Spleen (tissue), 11 donors: Measurements from ENCODE around the gene NEDD4L. TPM values are rescaled to one million over a fixed set of nuclear protein-coding genes. Genes with fewer than 3 reads are reported as not detected.

Experiments
- DNase-seq: peaks from one replicate; pipeline ENCODE4 v3.0.0-alpha.2; 2020
- H3K27ac ChIP-seq, 8 donors: fragments of 200-600 bp; sonication (generic) in 7 of 8; 1 replicate in 4 of 8; 2 replicates in 4 of 8; pipeline versions ENCODE4 v1.5.0 to v1.8.0; 2016 to 2021; ENCODE audit warnings: inconsistent platforms in 4 of 8, mild to moderate bottlenecking in 4 of 8, moderate library complexity in 1 of 8
- H3K27me3 ChIP-seq, 7 donors: fragments of 200-600 bp; sonication (generic) in 6 of 7; replicated peaks in 1 of 7; 1 replicate in 4 of 7; 2 replicates in 3 of 7; pipeline versions ENCODE4 v1.5.0 to v1.8.0; 2016 to 2021; ENCODE audit warnings: inconsistent platforms in 3 of 7, mild to moderate bottlenecking in 1 of 7
- H3K36me3 ChIP-seq, 6 donors: fragments of 200-600 bp; sonication (generic) in 5 of 6; 1 replicate in 4 of 6; 2 replicates in 2 of 6; pipeline versions ENCODE4 v1.5.0 to v1.8.0; 2016 to 2021; ENCODE audit warnings: inconsistent platforms in 2 of 6
- H3K4me1 ChIP-seq, 6 donors: fragments of 200-600 bp; sonication (generic) in 5 of 6; 1 replicate in 3 of 6; 2 replicates in 3 of 6; pipeline versions ENCODE4 v1.5.0 to v1.8.0; 2016 to 2021; ENCODE audit warnings: inconsistent platforms in 3 of 6
- H3K4me3 ChIP-seq, 8 donors: fragments of 200-600 bp; sonication (generic) in 7 of 8; 1 replicate in 4 of 8; 2 replicates in 4 of 8; pipeline versions ENCODE4 v1.5.0 to v1.8.0; 2016 to 2021; ENCODE audit warnings: inconsistent platforms in 4 of 8, mild to moderate bottlenecking in 4 of 8, moderate library complexity in 2 of 8
- H3K9me3 ChIP-seq, 8 donors: fragments of 200-600 bp; sonication (generic) in 7 of 8; 1 replicate in 4 of 8; 2 replicates in 4 of 8; pipeline versions ENCODE4 v1.5.0 to v1.8.0; 2016 to 2021; ENCODE audit warnings: inconsistent platforms in 4 of 8
- POLR2A ChIP-seq, 3 donors: fragments of 450-650 bp; IDR thresholded peaks; one replicate each; pipeline ENCODE4 v1.5.1; 2017; ENCODE audit warnings: antibody characterized with exemption in 3 of 3, mild to moderate bottlenecking in 1 of 3
- POLR2AphosphoS5 ChIP-seq, 3 donors: sonication (generic); formaldehyde crosslinking; IDR thresholded peaks; one replicate each; pipeline ENCODE4 v1.5.1; 2017; ENCODE audit warnings: antibody characterized with exemption in 3 of 3
- WGBS, 5 donors: extraction: QIAGEN DNeasy Blood & Tissue Kit in 3 of 5; methylation state at CpG; one replicate each; pipeline versions ENCODE4 v1.1.5 to v1.1.7; 2013 to 2018; 5-methylcytosine and 5-hydroxymethylcytosine counted together
- intact Hi-C: fragments of 100-400 bp; cut with DNase I; formaldehyde crosslinking; loops from one replicate; pipeline ENCODE4 v1.15.0; 2023; ENCODE audit warnings: low total_unique reads
- polyA plus RNA-seq, 3 donors: library from polyadenylated mRNA; stranded (reverse); fragments of 200-250 nt; gene quantifications; one replicate each; pipeline ENCODE4 v1.2.1, GENCODE V29; 2013
- total RNA-seq, 7 donors: library from RNA; depleted of rRNA in 3 of 7; stranded (reverse); fragments of >200 nt in 3 of 7; fragmentation: NEBNext Ultra II Directional in 4 of 7; extraction: Animal tissue kit (Norgen Biotek cat#: 25700) in 4 of 7; gene quantifications; one replicate each; pipeline versions ENCODE4 v1.1.0 to v1.2.1, GENCODE V29; 2016 to 2021
- TF ChIP-seq, protein P1 (sequence below), 11 experiments: fragments of 200-600 bp in 7 of 11; fragments of 450-650 bp in 4 of 11; sonication (generic) in 4 of 11; IDR thresholded peaks in 8 of 11; conservative IDR thresholded peaks in 3 of 11; 1 replicate in 7 of 11; 2 replicates in 4 of 11; pipeline versions ENCODE4 v1.4.0 to v1.8.0; 2016 to 2021; ENCODE audit warnings: antibody characterized with exemption in 11 of 11, inconsistent platforms in 4 of 11, mild to moderate bottlenecking in 1 of 11
- donor health status: healthy with polysubstance abuse.
- donor health status: DM: no; HTN: no; CAD: no; lungs with moderate emphysema.
- donor health status: DM: no; HTN: no; CAD: no.
- donor health status: Bipolar disorder and iron deficiency.
- donor health status: healthy.
- donor health status: DM: no; HTN: no; CAD: no.
- donor health status: DM: yes; HTN: yes; CAD: no.

NEDD4L gene
- total and polyA plus RNA-seq, 10 donors, result 8.7 to 26.9 (median 18.3) TPM

DNA sequence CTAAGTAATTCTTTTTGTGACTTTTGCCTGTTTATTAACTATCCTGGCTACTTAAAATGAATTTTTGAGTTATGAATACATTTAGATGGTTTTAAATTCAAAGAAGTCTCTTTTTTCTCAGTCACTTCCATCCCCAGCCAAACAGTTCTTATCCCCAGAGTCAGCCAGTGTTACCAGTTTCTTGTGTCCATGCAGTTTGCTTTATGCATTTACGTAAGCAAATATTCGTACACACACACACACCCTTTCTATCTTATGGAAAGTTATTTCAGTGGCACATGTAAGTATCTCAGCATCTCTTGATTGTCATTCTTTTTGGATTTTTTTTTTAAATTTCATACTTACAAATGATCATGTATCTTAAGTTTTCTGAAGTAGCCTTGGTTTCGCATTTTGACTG is 113.2 kb downstream of the NEDD4L start:
- Histone ChIP-seq H3K4me1 (no peaks in the 10 kb centered on the region), H3K4me3 (no peak overlapping the region), H3K9me3 (no peaks in the 10 kb centered on the region), H3K27me3 (no peaks in the 10 kb centered on the region), H3K27ac (no peak overlapping the region), H3K36me3 (no peaks in the 10 kb centered on the region)
- WGBS, 5 donors, result 91 to 96% (median 95%) methylated on average over 3 of the region's 3 CpGs
- TF ChIP-seq, protein P1, sequence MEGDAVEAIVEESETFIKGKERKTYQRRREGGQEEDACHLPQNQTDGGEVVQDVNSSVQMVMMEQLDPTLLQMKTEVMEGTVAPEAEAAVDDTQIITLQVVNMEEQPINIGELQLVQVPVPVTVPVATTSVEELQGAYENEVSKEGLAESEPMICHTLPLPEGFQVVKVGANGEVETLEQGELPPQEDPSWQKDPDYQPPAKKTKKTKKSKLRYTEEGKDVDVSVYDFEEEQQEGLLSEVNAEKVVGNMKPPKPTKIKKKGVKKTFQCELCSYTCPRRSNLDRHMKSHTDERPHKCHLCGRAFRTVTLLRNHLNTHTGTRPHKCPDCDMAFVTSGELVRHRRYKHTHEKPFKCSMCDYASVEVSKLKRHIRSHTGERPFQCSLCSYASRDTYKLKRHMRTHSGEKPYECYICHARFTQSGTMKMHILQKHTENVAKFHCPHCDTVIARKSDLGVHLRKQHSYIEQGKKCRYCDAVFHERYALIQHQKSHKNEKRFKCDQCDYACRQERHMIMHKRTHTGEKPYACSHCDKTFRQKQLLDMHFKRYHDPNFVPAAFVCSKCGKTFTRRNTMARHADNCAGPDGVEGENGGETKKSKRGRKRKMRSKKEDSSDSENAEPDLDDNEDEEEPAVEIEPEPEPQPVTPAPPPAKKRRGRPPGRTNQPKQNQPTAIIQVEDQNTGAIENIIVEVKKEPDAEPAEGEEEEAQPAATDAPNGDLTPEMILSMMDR (IDR thresholded peaks at IDR 0.05 in 8 of 11, conservative IDR thresholded peaks at IDR 0.05 in 3 of 11), result no peak
- no peak for TF ChIP-seq POLR2A (IDR thresholded peaks at IDR 0.05)
- TF ChIP-seq POLR2AphosphoS5 (IDR thresholded peaks at IDR 0.05), result no peak
- intact Hi-C loops, result no loop called here
- DNase-seq, result no peak

DNA sequence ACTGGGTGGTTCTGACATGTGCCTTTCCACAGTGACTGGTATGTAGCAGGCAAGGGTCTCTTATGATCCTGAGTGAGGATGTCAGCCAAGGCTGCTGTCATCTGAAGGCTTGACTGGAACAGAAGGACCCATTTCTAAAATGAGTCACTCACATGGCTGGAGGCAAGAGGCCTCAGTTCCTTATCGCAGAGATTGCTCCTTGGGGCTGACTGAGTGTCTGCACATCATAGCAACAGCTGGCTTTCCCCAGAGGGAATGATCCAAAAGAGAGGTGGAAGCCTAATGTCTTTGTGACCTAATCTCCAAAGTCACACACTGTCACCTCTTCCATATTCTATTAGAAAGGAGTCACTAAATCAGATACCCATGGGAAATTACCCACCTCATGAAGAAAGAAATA is 114.0 kb downstream of the NEDD4L start:
- H3K27ac ChIP-seq, result no peak overlapping the region

DNA sequence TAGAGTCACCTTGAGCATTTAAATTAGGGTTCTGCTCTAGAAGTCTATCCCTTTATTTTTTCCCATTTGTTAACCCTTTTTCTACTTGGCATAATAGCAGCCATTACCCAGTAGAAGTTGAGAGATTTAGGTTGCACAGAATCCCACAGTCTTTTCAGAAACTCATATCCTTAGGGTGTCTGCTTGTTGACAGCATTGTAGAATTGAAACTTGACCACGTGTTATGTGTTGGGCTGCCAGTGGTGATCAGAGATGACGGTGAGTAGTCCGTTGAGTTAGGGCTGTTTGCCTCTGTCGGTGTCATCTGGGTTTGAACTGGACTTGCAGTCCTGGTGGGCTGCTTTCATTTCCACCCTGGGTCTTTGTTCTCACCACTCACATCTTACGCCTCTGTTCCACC is 114.4 kb downstream of the NEDD4L start:
- 75 to 88% (median 84%) methylated on average over 5 of the region's 5 CpGs for WGBS, 5 donors
- intact Hi-C loops, result no loop called here
- TF ChIP-seq, protein P1 (IDR thresholded peaks at IDR 0.05 in 8 of 11, conservative IDR thresholded peaks at IDR 0.05 in 3 of 11), result no peak
- no peak for TF ChIP-seq POLR2AphosphoS5 (IDR thresholded peaks at IDR 0.05)
- TF ChIP-seq POLR2A (IDR thresholded peaks at IDR 0.05), result no peak
- no peaks in the 10 kb centered on the region for H3K4me1 ChIP-seq
- H3K36me3 ChIP-seq, result no peaks in the 10 kb centered on the region
- no peaks in the 10 kb centered on the region for H3K9me3 ChIP-seq
- DNase-seq, result no peak
- no peaks in the 10 kb centered on the region for H3K27me3 ChIP-seq
- H3K27ac ChIP-seq, result no peak overlapping the region
- no peak overlapping the region for H3K4me3 ChIP-seq

More for the DNA sequence above, 114.0 kb downstream of the NEDD4L start:
- TF ChIP-seq POLR2A (IDR thresholded peaks at IDR 0.05) (no peak), POLR2AphosphoS5 (IDR thresholded peaks at IDR 0.05) (no peak)
- TF ChIP-seq, protein P1 (IDR thresholded peaks at IDR 0.05 in 8 of 11, conservative IDR thresholded peaks at IDR 0.05 in 3 of 11), result no peak
- no peaks in the 10 kb centered on the region for H3K9me3 ChIP-seq
- H3K27me3 ChIP-seq, result no peaks in the 10 kb centered on the region
- H3K4me3 ChIP-seq, result no peak overlapping the region
- 50 to 96% (median 80%) methylated on average over 1 of the region's 1 CpG for WGBS, 5 donors
- no peak for DNase-seq
- intact Hi-C loops, result no loop called here
- no peaks in the 10 kb centered on the region for H3K4me1 ChIP-seq
- H3K36me3 ChIP-seq, result no peaks in the 10 kb centered on the region

DNA sequence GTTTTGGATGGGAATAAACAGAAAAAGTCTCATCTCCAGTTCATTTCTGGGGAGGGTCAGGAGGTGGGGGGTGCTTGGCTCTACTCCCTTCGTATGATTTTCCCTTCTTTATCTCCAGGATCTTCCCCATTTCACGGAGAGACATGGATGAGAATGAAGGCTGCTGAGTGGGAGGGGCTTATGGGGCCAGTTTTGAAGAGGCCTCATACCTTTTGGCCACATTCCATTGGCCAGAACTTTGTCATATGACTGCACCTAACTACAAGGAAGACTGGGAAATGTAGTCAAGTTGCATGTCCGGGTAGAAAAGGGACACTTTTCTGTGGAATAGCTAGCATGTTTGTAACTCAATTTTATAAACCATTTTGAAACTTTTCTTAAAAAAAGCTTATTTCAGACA is 117.6 kb downstream of the NEDD4L start:
- Histone ChIP-seq H3K27ac (no peak overlapping the region), H3K27me3 (no peaks in the 10 kb centered on the region), H3K9me3 (no peaks in the 10 kb centered on the region), H3K36me3 (no peaks in the 10 kb centered on the region), H3K4me1 (no peaks in the 10 kb centered on the region), H3K4me3 (no peak overlapping the region)
- intact Hi-C loops, result no loop called here
- TF ChIP-seq, protein P1 (IDR thresholded peaks at IDR 0.05 in 8 of 11, conservative IDR thresholded peaks at IDR 0.05 in 3 of 11), result no peak
- TF ChIP-seq POLR2AphosphoS5 (IDR thresholded peaks at IDR 0.05), result no peak
- TF ChIP-seq POLR2A (IDR thresholded peaks at IDR 0.05), result no peak
- DNase-seq, result no peak
- 54 to 88% (median 76%) methylated on average over 3 of the region's 3 CpGs for WGBS, 5 donors
